OCI-LY7 (cell line): ENCODE measurements around the gene ZNF24.

ENCODE experiments used
- EZH2phosphoT487 ChIP-seq: fragments of 200-600 bp; sonication (generic); IDR thresholded peaks from 2 replicates; pipeline ENCODE4 v1.6.1; 2018; ENCODE audit warnings: low read depth, borderline replicate concordance, mild to moderate bottlenecking, mixed run types, antibody characterized with exemption, low read length, moderate library complexity, mixed read lengths
- TF ChIP-seq, protein P1 (sequence below): fragments of 200-600 bp; sonication (generic); conservative IDR thresholded peaks from 2 replicates; pipeline ENCODE4 v1.5.1; 2014; ENCODE audit warnings: mild to moderate bottlenecking, antibody characterized with exemption, low read length, moderate library complexity, mixed read lengths

DNA sequence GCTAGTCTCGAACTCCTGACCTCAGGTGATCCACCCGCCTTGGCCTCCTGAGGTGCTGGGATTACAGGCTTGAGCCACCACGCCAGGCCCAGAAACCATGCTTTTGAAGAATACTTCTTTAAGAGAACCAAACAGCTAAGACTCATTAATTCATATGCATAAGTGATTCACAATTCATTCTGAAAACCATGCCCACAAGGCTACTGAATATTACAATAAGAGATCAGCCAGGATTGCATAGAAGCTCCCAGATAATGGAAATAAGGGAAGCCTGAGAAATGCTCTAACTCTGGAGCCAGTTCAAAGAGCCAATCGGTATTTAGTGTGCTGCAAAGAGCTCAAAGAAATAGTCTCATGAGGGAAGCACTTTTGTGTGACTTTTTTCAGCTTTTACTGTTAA lies 30.5 kb upstream of the ZNF24 start:
- TF ChIP-seq, protein P1, sequence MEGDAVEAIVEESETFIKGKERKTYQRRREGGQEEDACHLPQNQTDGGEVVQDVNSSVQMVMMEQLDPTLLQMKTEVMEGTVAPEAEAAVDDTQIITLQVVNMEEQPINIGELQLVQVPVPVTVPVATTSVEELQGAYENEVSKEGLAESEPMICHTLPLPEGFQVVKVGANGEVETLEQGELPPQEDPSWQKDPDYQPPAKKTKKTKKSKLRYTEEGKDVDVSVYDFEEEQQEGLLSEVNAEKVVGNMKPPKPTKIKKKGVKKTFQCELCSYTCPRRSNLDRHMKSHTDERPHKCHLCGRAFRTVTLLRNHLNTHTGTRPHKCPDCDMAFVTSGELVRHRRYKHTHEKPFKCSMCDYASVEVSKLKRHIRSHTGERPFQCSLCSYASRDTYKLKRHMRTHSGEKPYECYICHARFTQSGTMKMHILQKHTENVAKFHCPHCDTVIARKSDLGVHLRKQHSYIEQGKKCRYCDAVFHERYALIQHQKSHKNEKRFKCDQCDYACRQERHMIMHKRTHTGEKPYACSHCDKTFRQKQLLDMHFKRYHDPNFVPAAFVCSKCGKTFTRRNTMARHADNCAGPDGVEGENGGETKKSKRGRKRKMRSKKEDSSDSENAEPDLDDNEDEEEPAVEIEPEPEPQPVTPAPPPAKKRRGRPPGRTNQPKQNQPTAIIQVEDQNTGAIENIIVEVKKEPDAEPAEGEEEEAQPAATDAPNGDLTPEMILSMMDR: no peak
- TF ChIP-seq EZH2phosphoT487: no peak
